SU-DHL-6 (cell line): ENCODE measurements around the gene FRAS1.

Experiments
- H2AFZ ChIP-seq: fragments of 200-600 bp; sonication (generic); 2 replicates; pipeline ENCODE4 v1.6.1; 2014; ENCODE audit warnings: low read depth, mild to moderate bottlenecking, moderate library complexity, mixed read lengths, antibody characterized with exemption, low read length; ENCODE audit not compliant: severe bottlenecking
- H3F3A ChIP-seq: fragments of 200-600 bp; shearing (Covaris generic); 2 replicates; pipeline ENCODE4 v1.6.0; 2016; ENCODE audit warnings: antibody characterized with exemption, mild to moderate bottlenecking; ENCODE audit not compliant: insufficient read depth
- H3K27ac ChIP-seq: fragments of 200-600 bp; sonication (generic); 2 replicates; pipeline ENCODE4 v1.5.1; 2016; ENCODE audit warnings: low read depth, mild to moderate bottlenecking, low read length, moderate library complexity, mixed read lengths
- H3K27me3 ChIP-seq: fragments of 200-600 bp; sonication (generic), shearing (Covaris generic); 2 replicates; pipeline ENCODE4 v1.6.0; 2014; ENCODE audit warnings: mild to moderate bottlenecking, low read length
- H3K36me3 ChIP-seq: fragments of 200-600 bp; sonication (generic); 2 replicates; pipeline ENCODE4 v1.6.1; 2014; ENCODE audit warnings: mild to moderate bottlenecking, low read length, mixed read lengths
- H3K4me2 ChIP-seq: fragments of 300-600, 200-600 bp; shearing (Covaris generic), sonication (generic); 2 replicates; pipeline ENCODE4 v1.6.0; 2014; ENCODE audit warnings: low read length, low read depth, mild to moderate bottlenecking; ENCODE audit not compliant: poor library complexity, severe bottlenecking
- H3K4me3 ChIP-seq: fragments of 200-600 bp; sonication (generic); 2 replicates; pipeline ENCODE4 v1.5.1; 2014; ENCODE audit warnings: antibody characterized with exemption, low read length, mild to moderate bottlenecking, mixed read lengths; ENCODE audit not compliant: insufficient read depth, poor library complexity, severe bottlenecking
- H3K79me2 ChIP-seq: fragments of 200-600 bp; sonication (generic); 2 replicates; pipeline ENCODE4 v1.6.1; 2014; ENCODE audit warnings: mild to moderate bottlenecking, low read length, moderate library complexity; ENCODE audit not compliant: insufficient read depth
- H3K9ac ChIP-seq: fragments of 200-600 bp; sonication (generic); 2 replicates; pipeline ENCODE4 v1.7.0; 2014; ENCODE audit warnings: mild to moderate bottlenecking, low read length
- H3K9me2 ChIP-seq: fragments of 200-600 bp; sonication (generic); replicated peaks from 2 replicates; pipeline ENCODE4 v1.6.1; 2014; ENCODE audit warnings: low read length; ENCODE audit not compliant: insufficient read depth
- H3K9me3 ChIP-seq: fragments of 200-600 bp; sonication (generic); 2 replicates; pipeline ENCODE4 v1.6.1; 2014; ENCODE audit warnings: low read length, mixed read lengths; ENCODE audit not compliant: insufficient read depth
- H4K20me1 ChIP-seq: fragments of 200-600 bp; sonication (generic); 2 replicates; pipeline ENCODE4 v1.6.1; 2014; ENCODE audit warnings: low read depth, mild to moderate bottlenecking, antibody characterized with exemption, low read length, moderate library complexity, mixed read lengths
- EZH2phosphoT487 ChIP-seq: fragments of 200-600 bp; sonication (generic), shearing (Covaris generic); conservative IDR thresholded peaks from 2 replicates; pipeline ENCODE4 v1.6.1; 2018; ENCODE audit warnings: mild to moderate bottlenecking, antibody characterized with exemption, low read length, moderate library complexity, mixed read lengths
- TF ChIP-seq, protein P1 (sequence below): fragments of 200-600 bp; sonication (generic); IDR thresholded peaks from one replicate; pipeline ENCODE4 v1.5.1; 2017; ENCODE audit warnings: antibody characterized with exemption, mild to moderate bottlenecking, low read length, moderate library complexity; ENCODE audit not compliant: insufficient read depth, poor library complexity, severe bottlenecking

The FRAS1 gene

GRCh38 chr4:78313754-78314120 lies 256.6 kb downstream of the FRAS1 start:
- Histone ChIP-seq H3F3A (no peaks in the 10 kb centered on the region), H3K9me2 (no peaks in the 10 kb centered on the region), H3K27ac (no peak overlapping the region), H3K9ac (no peak overlapping the region), H3K27me3 (no peaks in the 10 kb centered on the region), H3K4me3 (no peak overlapping the region), H2AFZ (no peak overlapping the region), H3K79me2 (no peaks in the 10 kb centered on the region), H3K36me3 (no peaks in the 10 kb centered on the region), H3K4me2 (no peak overlapping the region), H3K9me3 (no peaks in the 10 kb centered on the region), H4K20me1 (no peaks in the 10 kb centered on the region)
- TF ChIP-seq, protein P1, sequence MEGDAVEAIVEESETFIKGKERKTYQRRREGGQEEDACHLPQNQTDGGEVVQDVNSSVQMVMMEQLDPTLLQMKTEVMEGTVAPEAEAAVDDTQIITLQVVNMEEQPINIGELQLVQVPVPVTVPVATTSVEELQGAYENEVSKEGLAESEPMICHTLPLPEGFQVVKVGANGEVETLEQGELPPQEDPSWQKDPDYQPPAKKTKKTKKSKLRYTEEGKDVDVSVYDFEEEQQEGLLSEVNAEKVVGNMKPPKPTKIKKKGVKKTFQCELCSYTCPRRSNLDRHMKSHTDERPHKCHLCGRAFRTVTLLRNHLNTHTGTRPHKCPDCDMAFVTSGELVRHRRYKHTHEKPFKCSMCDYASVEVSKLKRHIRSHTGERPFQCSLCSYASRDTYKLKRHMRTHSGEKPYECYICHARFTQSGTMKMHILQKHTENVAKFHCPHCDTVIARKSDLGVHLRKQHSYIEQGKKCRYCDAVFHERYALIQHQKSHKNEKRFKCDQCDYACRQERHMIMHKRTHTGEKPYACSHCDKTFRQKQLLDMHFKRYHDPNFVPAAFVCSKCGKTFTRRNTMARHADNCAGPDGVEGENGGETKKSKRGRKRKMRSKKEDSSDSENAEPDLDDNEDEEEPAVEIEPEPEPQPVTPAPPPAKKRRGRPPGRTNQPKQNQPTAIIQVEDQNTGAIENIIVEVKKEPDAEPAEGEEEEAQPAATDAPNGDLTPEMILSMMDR = no peak
- no peak for TF ChIP-seq EZH2phosphoT487

DNA sequence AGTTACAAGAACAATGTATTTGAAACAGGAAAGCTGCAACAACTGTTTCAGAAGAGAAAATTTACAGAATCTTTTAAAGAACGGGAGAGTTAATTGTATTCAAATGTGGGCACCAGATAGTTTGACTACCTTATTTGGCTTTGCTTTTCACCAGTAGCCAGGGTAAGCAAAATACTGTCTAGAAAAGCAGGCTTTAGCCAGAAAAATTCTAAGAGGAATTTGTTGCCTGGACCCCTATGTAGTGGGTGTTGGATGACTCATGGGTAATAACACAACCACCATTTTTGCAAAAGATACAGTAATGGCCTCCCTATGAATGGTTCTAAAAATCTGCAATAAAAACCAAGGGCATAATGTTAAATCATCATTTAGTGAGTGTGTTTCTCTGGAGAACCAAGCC lies 261.0 kb downstream of the FRAS1 start:
- no peak overlapping the region for H3K4me3 ChIP-seq
- no peaks in the 10 kb centered on the region for H3K9me3 ChIP-seq
- H3K27me3 ChIP-seq = no peaks in the 10 kb centered on the region
- no peaks in the 10 kb centered on the region for H3K36me3 ChIP-seq
- H3K9me2 ChIP-seq = no peaks in the 10 kb centered on the region
- H3K27ac ChIP-seq = no peak overlapping the region
- H2AFZ ChIP-seq = no peak overlapping the region
- no peaks in the 10 kb centered on the region for H4K20me1 ChIP-seq
- TF ChIP-seq, protein P1 = no peak
- no peak for TF ChIP-seq EZH2phosphoT487
- no peaks in the 10 kb centered on the region for H3K79me2 ChIP-seq
- H3K4me2 ChIP-seq = no peak overlapping the region
- H3F3A ChIP-seq = no peaks in the 10 kb centered on the region
- no peak overlapping the region for H3K9ac ChIP-seq

DNA sequence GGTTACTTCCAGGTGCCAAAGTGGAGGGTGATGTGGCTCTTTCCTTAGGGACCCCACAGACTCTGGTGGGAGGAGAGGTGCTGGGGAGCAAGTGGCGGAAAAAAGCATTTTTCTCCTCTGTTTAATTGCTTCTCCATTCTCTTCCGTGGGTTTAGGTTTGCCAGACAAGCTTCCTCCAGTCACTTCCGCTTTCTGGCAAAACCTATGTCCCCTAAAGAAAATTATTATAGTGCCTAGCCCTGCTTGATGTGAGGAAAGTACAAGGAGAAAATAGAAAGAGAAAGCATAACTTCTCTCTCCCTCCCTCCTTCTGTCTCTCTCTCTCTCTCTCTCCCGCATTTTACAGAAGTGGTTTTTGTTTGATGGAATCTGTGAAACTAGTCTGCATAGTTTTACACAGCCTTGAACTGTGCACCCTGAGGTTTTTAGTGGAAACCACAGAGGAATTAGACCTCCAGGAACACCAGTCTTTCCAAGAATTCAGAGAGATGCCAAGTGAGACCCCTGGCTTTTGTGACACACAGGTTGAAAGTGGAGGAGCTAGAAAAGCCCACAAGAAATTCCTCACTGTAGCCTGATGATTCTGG lies 263.3 kb downstream of the FRAS1 start:
- no peaks in the 10 kb centered on the region for H3F3A ChIP-seq
- H3K9ac ChIP-seq = no peak overlapping the region
- H3K4me3 ChIP-seq = no peak overlapping the region
- no peak overlapping the region for H3K4me2 ChIP-seq
- no peak overlapping the region for H2AFZ ChIP-seq
- no peaks in the 10 kb centered on the region for H3K79me2 ChIP-seq
- no peak overlapping the region for H3K27ac ChIP-seq
- no peaks in the 10 kb centered on the region for H4K20me1 ChIP-seq
- no peaks in the 10 kb centered on the region for H3K9me2 ChIP-seq
- H3K27me3 ChIP-seq = no peaks in the 10 kb centered on the region
- no peaks in the 10 kb centered on the region for H3K36me3 ChIP-seq
- H3K9me3 ChIP-seq = no peaks in the 10 kb centered on the region
- no peak for TF ChIP-seq EZH2phosphoT487
- TF ChIP-seq, protein P1 = no peak

- no peaks in the 10 kb centered on the region for H3F3A ChIP-seq
- no peak overlapping the region for H3K9ac ChIP-seq
- H3K27me3 ChIP-seq = no peaks in the 10 kb centered on the region
- TF ChIP-seq EZH2phosphoT487 = no peak
- TF ChIP-seq, protein P1 = no peak
- no peak overlapping the region for H3K4me2 ChIP-seq
- no peak overlapping the region for H2AFZ ChIP-seq
- H3K27ac ChIP-seq = no peak overlapping the region
- no peaks in the 10 kb centered on the region for H3K9me2 ChIP-seq
- H3K36me3 ChIP-seq = no peaks in the 10 kb centered on the region
- H3K9me3 ChIP-seq = no peaks in the 10 kb centered on the region
- no peaks in the 10 kb centered on the region for H3K79me2 ChIP-seq
- no peaks in the 10 kb centered on the region for H4K20me1 ChIP-seq
- H3K4me3 ChIP-seq = no peak overlapping the region
These were observed 264.9 kb downstream of the FRAS1 start for GRCh38 chr4:78322032-78322431.
